ENCODE results near the gene NAV2.

The NAV2 gene

DNA sequence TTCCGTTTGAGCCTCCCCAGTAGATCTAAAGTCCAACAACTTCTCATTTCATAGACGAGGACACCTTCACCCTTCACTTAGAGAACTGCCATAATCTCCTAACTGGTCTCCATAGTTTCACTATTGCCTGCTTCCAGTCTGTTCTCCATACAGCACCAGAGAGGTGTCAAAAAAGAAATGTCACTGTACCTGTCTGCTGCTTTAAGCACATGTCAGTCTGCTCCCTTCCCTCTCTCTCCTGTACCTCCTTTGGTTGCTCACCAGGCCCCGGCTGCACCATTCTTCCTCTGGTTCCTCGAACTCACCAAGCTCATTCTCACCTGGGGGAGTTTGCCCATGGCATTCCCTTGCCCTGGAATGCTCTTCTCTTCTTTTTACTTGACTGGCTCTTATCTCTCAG lies 75.8 kb downstream of the NAV2 start:
- no peak for DNase-seq

DNA sequence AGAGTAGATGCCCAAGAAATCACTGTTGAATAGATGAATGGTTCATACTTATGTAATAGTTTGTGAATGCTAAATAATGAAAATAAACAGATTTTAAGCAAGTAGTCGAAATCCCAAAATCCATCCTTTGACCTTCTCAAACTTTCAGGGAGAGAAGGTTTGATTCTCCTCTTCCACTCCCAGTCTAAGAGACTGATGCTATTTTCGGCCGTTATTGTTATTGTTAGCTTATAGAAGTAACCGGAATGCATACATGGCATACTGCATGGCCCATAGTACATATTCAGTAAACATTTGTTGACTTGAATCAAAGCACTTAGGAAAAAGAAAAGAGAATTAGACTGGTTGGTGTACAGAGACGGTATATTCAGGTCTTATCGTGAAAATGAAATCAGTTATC lies 76.6 kb downstream of the NAV2 start:
- DNase-seq = no peak

DNA sequence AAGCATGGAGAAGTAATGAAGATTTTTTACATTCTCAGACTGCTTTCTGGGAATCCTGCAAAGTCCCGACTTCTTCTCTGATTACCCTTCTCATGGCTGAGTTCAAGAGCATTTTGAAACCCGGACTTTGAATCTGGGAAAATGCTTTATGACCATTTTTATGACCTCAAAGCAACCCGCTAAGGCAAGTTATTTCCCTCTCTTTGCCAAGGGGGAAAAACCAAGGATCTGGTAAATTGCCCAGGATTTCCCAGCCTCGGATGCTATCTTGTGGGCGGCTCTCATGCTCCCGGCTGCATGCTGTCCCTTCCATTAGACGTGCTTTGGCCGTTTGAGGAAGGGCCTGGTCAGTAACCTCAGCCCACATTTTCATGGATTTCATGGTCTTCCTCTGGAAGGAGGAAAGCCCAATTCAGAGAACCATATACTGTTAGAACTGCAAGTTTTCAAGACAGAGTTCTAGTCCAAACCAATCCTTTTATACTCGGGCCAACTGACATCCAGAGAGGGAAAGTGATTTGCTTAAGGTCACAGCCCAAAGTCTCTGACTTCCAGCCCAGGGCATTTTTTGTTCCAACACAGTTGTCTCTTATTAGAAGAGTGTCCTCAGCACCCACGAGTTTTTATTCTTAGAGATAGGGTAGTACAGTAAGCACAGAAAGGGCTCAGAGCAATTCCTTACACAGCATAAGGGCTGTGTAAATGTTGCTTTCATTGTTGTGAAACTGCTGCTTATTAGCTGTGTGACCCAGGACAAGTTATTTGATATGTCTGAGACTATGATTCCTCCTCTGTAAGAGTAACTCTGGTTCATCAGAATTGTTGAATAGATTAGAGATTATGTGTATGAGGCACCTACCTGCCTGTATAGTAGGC lies 77.4 kb downstream of the NAV2 start:
- DNase-seq = no peak

DNA sequence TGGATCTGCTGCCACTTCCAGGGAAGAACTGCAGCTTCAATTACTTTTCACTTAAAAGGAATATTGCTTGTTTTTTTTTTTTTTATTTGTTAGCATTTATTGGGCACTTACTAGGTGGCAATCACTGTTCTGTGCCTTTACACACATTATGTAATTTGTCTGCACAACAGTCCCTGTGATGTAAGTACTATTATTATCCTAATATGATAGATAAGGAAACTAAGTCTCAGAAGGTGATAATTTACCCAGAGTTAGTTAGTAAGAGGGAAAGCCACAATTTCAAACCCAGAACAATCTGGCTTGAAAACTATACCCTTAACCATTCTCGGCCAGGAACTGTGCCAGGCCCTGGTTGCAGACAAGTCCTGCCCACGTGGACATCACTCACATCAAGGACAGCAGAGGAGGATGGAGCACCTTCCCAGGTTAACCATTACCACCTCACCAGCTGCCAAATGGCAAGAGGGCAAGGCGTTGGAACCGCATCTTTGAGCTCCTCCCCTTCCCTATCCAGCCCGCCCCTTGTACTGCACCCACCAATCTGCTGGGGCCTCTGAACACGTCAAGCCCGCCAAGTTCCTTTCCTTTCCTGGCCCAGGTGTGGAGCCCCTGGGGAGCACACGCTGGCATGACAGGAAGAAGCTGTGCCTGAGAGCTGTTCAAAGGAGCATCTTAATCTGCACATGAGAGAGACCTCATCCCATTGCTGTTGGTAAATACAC lies 78.4 kb downstream of the NAV2 start:
- DNase-seq = no peak

DNA sequence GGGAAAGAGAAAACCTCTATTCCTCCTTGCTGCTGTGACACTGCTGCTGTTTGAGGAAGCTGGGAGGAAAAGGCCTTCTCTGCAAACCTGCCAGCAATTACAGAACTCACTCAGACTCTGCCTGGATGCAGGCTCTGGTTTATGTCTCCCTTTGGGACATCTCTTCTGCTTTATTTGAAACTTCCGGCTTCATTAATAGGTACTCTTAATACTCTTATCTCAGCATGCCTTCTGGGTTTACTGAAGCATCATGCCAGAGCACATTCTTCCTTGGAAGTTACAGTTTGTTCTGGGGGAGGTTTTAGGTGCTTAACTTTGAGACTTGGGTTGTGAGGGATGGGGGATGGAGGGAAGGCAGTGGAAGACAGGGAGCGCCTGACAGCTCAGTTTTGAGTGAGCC lies 79.9 kb downstream of the NAV2 start:
- DNase-seq = no peak

DNA sequence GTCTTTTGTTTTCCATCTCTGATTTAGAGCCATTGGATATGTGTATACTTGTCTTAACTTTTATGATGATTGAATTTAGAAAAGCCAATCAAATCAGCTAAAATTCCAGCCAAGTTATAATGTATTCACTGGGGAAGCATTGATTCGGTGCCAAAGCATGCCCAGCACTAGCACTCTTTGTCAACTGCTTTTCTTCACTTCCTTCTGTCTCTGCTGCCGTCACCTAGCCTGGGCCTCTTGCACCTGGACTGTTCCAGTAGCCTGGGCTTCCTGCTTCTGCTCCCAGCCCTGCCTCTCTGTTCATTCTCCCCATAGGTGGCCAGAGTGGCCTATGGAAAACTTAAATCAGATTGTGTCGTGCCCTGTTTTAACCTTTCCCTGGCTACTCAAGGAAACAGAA lies 80.7 kb downstream of the NAV2 start:
- DNase-seq = no peak

DNA sequence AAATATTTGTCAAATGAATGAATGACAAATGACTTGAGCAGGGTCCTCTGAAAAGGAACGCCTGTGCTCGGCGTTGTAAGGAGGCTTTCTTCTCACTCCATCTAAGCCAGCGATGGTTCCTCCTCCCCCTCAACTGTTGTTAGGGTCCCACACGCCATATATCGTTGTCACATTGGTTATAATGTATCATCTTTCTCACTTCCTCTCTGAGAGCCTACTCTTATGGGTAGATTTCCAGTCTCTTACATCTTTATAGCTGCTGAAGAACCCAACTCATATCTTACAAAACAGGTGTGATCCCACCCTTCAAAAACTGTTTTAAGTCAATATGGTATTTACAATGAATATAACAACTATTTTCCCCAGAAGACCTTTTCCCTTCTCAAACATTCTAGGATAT lies 81.5 kb downstream of the NAV2 start:
- no peak for DNase-seq

DNA sequence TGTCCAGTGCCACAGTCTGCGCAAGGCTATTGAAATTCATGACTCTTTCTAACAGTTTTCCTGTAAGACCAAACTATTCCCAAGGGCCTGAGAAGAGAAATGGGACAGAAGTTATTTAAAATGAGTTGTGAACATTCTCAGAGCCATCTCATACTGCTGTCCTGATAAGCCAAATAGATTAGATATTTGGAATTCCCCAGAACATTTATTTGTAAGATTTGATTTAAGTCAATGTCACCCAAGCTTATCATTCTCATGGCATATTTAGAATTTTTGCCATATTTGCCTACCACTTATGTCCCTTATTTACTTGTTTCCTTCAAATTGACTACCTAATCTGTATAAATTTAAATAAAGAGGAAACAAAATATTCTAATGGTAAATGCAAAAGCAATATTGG lies 82.4 kb downstream of the NAV2 start:
- no peak for DNase-seq

DNA sequence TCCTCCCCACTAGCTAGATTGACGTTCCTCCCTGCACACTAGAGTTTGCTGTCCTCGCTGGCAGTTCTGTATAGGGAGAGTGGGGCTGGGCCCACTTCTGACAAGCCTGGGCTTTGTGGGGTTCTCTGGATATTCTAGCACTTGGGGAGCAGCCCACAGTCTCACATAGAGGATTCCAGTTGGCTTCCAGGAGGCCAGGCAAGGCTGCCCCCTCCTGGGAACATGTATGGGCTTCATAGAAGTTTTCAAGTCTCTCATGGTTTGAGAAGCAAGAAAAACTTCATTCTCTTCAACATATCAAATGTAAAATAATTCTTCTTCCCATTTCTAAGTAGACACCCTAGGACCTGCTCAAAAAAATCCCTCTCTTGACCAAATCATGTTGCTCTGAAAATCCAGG lies 87.5 kb downstream of the NAV2 start:
- no peak for DNase-seq

DNA sequence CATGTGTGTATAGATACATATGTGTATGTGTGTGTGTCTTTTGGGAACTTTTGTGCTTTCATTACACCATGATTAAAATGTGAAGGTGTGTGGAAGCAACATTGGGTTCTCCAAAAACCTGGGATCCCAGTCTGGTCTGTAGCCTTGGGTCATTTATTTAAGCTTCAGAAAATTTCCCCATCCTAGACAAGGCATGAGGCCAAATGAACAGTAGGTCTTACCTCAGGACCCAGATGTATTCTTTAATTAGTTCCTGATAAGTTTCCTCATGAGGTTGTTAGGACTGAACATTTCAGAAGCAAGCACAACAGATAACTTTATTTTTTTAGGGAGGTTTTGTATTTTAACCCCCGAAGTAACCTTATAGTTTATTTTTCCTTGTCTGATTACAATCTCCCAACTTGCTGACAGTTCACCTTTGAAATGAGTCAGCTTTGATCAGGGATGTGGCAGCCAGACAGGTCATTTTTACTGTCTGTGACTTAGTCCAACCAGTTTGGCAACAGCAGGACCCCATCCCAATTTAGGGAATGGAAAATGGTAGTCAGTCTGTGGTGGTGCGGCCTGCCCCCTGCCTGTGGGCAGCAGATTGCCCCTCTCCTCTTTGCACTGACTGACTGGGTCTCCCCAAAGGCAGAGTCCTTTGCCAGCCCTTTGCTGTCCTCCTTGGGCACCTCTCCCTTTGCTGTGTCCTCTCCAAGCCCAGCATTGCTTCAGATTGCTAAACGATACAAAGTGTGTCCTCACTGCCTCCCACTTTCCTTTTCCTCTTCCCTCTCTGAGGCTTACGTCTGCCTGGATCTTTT lies 88.3 kb downstream of the NAV2 start:
- DNase-seq = no peak

DNA sequence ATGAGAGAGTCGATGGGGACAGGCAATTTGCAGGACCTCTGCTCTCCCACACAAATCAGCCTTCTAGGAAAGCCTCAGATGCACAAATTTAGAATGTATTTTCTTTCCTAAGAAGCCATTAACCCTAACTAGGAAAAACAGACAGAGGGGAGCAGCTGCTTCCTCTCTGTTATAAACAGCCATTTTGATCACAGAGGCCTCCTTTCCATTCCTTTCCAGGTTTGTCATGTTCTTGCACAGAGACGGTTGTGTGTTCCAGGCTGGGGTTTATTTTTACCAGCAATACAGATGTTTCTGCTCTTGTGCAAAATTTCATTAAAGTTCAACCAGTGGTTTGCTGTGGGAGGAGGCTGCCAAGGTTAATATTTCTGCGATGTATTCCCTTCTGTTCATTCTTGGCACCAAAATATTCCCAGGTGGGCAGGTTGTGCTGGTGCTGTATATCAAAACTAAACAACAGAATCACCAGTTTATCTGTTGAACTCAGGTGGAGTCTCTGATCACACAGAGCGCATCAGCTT lies 90.2 kb downstream of the NAV2 start:
- no peak for DNase-seq

DNA sequence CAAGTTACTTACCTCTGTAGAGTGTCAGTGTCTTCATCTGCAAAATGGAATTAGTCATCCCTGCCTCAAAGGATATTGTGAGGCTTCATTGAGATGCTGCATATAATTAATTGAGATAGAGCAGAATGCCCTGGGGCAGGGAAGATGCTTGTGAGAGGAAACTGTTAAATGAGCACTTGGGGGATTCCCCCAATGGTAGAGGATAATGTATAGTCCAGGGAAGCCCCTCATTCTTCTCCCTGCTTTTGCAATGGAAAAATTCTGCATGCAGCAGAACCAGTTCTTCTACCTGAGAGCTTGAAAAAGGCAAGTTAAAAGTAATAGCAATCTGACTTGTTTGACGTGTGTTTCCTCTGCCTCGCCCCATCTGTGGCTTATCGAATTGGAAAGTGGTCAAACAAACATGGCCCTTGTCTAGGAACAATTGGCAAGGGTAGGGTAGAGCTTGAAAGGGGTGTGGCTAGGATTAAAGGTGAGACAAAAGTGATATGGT lies 90.9 kb downstream of the NAV2 start:
- DNase-seq = no peak

DNA sequence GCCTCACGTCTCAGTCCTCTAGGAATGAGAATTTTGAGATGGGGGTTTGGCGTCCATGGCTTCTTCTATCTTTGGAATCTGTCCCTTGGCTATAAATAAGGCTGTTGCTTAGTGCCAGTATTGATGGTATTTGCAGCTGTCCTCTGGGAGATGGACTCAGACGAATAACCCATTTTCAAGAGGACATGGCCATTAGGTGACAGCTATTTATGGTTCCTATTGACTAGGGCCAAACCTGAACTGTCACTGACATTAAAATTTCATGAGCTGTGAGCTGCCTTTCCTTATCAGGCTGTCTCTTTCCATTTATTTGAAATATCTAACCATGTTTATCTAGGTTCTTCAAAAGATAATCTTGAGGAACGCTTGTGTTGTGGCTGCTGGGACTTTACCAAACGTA lies 92.7 kb downstream of the NAV2 start:
- DNase-seq = no peak

DNA sequence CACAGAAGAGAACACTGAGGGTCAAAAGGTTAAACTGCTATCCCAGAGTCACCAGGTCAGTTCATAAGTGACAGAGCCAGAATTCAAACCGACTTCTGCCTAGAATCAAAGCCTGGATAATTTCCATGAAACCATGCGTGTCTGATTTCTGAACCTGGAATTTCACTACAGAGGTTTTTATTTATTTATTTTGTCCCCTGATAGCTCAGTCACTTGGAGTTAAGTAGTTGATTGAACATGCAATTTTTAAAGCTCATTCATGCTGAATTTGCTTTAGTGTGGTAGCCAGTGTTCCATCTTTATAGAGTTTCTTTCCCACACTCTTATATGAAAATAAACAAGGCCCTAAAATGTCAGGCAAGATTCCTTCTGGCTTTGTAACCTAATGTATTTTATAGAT lies 93.2 kb downstream of the NAV2 start:
- DNase-seq = no peak

DNA sequence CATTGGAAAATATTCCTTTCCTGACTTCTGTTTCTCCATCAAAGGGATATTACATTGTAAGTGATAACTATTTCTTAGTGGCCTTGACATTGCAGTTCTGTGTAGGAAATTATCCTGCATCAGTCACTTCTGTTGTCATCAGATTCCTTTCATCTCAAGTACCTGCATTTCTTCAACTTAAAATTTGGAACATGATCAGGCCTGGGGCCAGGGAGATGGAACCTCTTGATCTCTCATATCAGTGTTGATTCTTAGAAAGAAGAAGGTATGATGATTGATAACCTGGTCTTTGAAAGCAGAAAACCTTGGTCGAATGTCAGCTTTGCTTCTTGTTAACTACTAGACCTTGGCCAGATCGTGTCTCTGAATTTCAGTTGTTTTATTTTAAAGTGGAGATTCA lies 93.6 kb downstream of the NAV2 start:
- DNase-seq = no peak

DNA sequence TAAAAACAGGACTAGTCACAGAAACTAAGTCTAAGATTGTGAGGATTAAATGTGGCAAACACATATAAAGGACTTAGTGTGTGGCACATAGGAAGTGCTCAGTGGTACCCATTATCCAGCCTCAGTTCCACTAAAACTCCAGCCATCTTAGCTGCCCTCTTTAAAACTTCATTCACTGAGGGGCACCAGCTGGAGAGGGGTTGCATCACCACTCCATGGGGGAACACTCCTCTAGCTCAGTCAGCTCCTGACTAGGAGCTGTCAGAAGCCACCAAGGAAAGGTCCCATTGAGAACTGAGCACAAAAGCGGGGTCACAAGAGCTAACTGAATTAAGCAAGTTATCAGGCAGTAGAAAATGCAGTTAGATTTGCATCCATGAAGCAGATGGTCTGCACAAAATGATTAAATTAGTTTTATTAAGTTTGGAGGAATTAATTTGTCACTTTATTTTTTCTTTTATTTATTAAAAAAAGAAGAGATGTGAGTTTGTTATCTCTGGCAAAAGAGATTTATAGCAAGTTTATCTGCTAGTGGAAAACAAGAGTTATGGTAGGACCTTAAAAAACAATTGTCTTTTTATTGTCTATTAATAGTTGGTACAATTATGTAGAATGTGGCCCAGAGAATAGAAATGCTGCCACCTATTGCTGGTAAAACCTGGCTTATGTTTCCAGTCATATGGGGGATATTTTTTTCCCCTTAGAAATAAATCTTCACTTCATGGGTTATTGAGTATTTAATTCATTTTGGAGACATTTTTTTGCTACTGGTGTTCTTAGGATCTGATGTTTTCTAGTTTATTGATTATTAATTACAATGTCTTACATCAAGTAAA lies 95.7 kb downstream of the NAV2 start:
- DNase-seq = no peak

DNA sequence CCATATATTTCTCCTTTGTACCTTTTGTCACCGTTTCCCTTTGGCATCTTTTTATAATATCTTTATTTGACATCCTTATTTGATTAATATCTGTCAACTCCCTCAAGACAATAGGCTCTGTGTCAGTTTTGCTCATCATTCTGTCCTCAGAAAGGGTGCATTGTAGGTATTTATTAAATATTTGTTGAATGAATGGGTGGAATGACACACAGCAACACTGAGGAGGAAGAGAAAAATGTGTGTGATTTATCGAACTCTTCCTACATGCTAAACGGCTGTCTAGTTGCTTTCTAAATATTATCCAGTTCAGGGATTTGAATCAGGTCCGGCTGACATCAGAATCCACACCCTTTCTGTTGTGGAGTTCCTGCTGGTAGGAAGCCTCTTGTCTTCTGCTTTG lies 98.2 kb downstream of the NAV2 start:
- DNase-seq = no peak

DNA sequence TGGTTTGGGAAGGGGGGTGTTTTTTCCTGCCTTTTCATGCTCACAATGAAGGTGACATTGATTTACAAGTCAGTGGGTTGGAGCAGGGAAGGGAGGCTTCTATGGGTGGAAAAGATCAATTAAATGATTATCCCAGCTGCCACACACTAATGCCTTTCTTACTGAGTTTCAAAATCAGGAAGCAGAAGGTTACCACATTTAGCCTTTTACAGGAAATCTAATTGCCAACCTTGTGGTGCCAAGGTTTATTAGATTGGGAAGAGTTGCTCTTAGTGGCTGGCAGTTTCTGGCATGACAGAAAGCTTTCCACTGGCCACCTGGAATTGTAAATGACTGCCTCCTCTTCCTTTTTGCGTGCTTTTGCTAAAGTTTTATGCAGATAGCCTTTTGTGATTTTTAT lies 98.7 kb downstream of the NAV2 start:
- no peak for DNase-seq

DNA sequence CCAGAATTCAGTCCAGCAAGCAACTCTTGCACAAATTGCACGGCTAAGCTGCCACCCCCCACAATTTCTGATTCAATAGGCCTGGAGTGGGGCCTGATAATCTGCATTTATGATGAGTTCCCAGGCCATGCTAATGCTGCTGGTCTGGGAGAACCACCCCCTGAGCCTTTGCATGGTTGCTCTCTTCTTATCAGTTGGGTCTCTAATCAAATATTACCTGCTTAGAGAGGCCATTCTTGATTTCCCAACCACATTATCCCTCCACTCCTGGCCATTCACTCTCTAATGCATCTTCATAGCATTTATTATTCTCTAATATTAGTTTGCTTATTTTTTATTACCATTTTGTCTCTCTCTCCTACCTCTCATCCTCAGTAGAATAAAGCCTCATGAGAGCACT lies 99.5 kb downstream of the NAV2 start:
- no peak for DNase-seq

DNA sequence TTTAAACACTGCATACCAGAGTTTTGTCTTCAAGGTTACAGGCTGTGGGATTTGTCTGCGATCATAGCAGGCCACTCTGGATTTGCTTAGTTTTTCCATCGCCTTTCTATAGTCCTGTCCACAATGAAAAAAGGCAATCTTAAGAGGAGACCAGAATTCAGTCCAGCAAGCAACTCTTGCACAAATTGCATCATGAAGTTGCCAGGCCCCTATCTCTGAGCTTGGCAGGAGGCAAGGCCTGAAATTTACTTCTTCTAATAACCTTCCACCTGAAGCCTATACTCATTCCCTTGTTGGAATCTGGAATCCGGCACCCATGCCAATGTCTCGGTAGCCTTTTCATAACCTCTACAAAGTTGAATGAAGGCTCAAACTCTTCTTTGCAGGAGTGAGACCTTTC lies 100.1 kb downstream of the NAV2 start:
- DNase-seq = no peak

DNA sequence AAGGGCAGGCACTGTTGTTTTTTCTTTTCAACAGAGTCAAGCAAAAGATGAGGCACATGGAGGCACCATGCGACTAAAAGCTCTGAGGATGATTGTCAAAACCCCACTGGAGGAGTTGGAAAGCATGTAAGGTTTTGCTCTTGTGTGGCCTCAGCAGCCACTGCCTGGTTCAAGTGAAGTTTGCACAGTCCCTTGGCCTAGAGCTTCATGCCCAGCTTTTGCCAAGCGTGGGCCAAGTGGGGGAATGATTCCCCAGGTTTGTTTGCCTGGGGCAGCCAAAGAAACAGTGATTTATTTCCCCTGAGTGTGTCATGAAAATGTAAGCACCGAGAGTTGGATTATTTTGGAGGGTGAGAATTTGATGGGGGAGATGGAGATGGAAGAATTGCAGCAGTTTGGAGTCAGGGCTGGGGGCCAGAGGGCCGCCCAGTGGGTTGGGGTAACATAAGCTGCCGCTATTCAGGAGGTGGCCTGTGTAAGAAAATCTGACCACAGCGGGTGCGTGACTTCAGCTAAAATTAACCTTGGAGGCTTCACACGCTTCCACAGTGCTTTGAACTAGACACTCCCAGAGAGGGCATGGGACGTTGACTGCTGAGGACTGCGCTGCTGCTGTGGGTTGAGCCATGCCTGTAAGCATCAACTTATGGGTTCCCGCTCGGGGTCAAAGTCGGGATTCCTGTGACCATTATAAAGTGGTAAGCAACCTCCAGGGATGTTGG lies 100.7 kb downstream of the NAV2 start:
- no peak for DNase-seq

DNA sequence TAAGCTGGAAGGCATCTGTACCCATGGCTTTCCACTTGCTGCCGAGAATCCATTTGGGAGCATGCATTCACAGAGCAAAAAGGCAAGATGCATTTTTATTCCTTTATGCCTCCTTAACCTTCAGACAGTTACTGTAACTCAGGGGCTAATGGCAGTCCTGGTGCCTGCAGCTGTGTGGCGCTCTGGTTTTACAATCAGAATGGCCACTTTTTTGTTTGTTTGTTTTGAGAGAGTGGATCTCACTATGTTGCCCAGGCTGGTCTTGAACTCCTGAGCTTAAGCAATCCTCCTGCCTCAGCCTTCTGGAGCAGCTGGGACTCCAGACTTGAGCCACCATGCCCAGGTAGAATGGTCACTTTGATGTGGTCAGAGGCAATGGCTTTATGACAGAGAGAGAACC lies 101.8 kb downstream of the NAV2 start:
- DNase-seq = no peak
